Adrenal gland (tissue), 12 donors: Measurements from ENCODE around the gene CDKN3. TPM values are rescaled to one million over a fixed set of nuclear protein-coding genes. Genes with fewer than 3 reads are reported as not detected.

Experiments
- DNase-seq, 7 donors: peaks; one replicate each; pipeline ENCODE4 v3.0.0-alpha.2; 2019 to 2020
- H3K27ac ChIP-seq, 5 donors: fragments of 200-600 bp; sonication (generic) in 4 of 5; 1 replicate in 3 of 5; 2 replicates in 2 of 5; pipeline versions ENCODE4 v1.5.1 to v1.8.0; 2016 to 2020; ENCODE audit warnings: mild to moderate bottlenecking in 1 of 5
- H3K27me3 ChIP-seq: fragments of 200-600 bp; 2 replicates; pipeline ENCODE4 v1.8.0; 2021
- H3K36me3 ChIP-seq, 2 donors: fragments of 200-600 bp; replicated peaks in 1 of 2; 1 replicate in 1 of 2; 2 replicates in 1 of 2; pipeline versions ENCODE4 v1.5.1 to v1.8.0; 2018 to 2022
- H3K4me1 ChIP-seq, 2 donors: fragments of 200-600 bp; replicated peaks in 1 of 2; 1 replicate in 1 of 2; 2 replicates in 1 of 2; pipeline versions ENCODE4 v1.5.1 to v1.8.0; 2018 to 2021
- H3K4me3 ChIP-seq, 4 donors: fragments of 200-600 bp; sonication (generic) in 3 of 4; one replicate each; pipeline ENCODE4 v1.5.1; 2016 to 2018
- H3K9me3 ChIP-seq, 3 donors: fragments of 200-600 bp; sonication (generic) in 1 of 3; replicated peaks in 1 of 3; 1 replicate in 2 of 3; 2 replicates in 1 of 3; pipeline versions ENCODE4 v1.5.1 to v1.8.0; 2016 to 2021
- POLR2A ChIP-seq, 2 donors: fragments of 450-650 bp; IDR thresholded peaks; one replicate each; pipeline ENCODE4 v1.6.1; 2017; ENCODE audit warnings: antibody characterized with exemption in 2 of 2, mild to moderate bottlenecking in 2 of 2, moderate library complexity in 1 of 2
- WGBS, 4 donors: extraction: QIAGEN DNeasy Blood & Tissue Kit in 2 of 4; methylation state at CpG; one replicate each; pipeline versions ENCODE4 v1.1.5 to v1.1.7; 2013 to 2017; 5-methylcytosine and 5-hydroxymethylcytosine counted together
- intact Hi-C, 2 donors: fragments of 100-400 bp; cut with DNase I; formaldehyde crosslinking; loops; one replicate each; pipeline versions ENCODE4 v1.14.1 to v1.15.0; 2022 to 2023
- polyA plus RNA-seq, 3 donors: library from polyadenylated mRNA; stranded (reverse); fragments of 200-250 nt in 2 of 3; fragments of 350-450 nt in 1 of 3; fragmentation: Illumina TruSeq in 1 of 3; extraction: RNeasy Lipid Tissue Mini Kit (QIAGEN cat#74804) in 1 of 3; gene quantifications; one replicate each; pipeline ENCODE4 v1.2.3, GENCODE V29; 2013 to 2014
- total RNA-seq, 9 donors: library from RNA; depleted of rRNA in 4 of 9; stranded (reverse); fragments of >200 nt in 4 of 9; fragments of 120-200 nt in 1 of 9; fragmentation: NEBNext Ultra II Directional in 1 of 9; extraction: Animal tissue kit (Norgen Biotek cat#: 25700) in 1 of 9; gene quantifications; one replicate each; pipeline versions ENCODE4 v1.1.0 to v1.2.4, GENCODE V29; 2013 to 2023
- TF ChIP-seq, protein P1 (sequence below), 6 experiments: fragments of 450-650 bp in 4 of 6; fragments of 200-600 bp in 2 of 6; sonication (generic) in 1 of 6; IDR thresholded peaks; 1 replicate in 5 of 6; 2 replicates in 1 of 6; pipeline versions ENCODE4 v1.5.1 to v1.8.0; 2016 to 2021; ENCODE audit warnings: antibody characterized with exemption in 6 of 6, mild to moderate bottlenecking in 2 of 6, moderate library complexity in 1 of 6
- donor health status: healthy with polysubstance abuse.
- donor health status: Bipolar disorder and iron deficiency.
- donor health status: DM: yes; HTN: yes; CAD: no.
- donor health status: DM: no; HTN: no; CAD: no.
- donor health status: DM: no; HTN: no; CAD: no.
- donor health status: DM: yes; HTN: yes; CAD: no.

CDKN3 gene
- total and polyA plus RNA-seq, 12 donors, result 0.46 to 16.4 (median 2.1) TPM; not detected in 1

DNA sequence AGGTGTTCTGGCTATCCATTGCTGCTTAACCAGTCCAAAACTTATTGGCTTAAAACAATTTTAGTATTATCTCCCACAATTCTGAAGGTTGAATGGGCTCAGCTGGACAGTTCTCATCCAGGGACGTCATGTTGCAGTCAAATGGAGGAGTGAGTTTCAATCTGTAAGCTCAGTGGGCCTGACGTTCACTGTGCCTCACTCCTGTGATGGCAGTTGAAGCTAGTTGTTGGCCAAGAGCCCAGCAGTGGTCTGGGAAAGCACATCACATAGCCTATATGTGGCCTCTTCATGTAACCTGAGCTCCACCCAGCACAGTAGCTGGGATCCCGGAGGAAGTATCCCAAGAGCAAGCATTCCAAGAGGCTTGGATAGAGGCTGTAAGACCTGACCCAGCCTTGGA, 40.6 kb upstream of the CDKN3 start:
- DNase-seq, result no peak
- no peaks in the 10 kb centered on the region for H3K9me3 ChIP-seq
- no peaks in the 10 kb centered on the region for H3K4me1 ChIP-seq
- no peaks in the 10 kb centered on the region for H3K36me3 ChIP-seq
- intact Hi-C loops, result no loop called here
- no peak overlapping the region for H3K27ac ChIP-seq
- no peak for TF ChIP-seq POLR2A (IDR thresholded peaks at IDR 0.05)
- TF ChIP-seq, protein P1, sequence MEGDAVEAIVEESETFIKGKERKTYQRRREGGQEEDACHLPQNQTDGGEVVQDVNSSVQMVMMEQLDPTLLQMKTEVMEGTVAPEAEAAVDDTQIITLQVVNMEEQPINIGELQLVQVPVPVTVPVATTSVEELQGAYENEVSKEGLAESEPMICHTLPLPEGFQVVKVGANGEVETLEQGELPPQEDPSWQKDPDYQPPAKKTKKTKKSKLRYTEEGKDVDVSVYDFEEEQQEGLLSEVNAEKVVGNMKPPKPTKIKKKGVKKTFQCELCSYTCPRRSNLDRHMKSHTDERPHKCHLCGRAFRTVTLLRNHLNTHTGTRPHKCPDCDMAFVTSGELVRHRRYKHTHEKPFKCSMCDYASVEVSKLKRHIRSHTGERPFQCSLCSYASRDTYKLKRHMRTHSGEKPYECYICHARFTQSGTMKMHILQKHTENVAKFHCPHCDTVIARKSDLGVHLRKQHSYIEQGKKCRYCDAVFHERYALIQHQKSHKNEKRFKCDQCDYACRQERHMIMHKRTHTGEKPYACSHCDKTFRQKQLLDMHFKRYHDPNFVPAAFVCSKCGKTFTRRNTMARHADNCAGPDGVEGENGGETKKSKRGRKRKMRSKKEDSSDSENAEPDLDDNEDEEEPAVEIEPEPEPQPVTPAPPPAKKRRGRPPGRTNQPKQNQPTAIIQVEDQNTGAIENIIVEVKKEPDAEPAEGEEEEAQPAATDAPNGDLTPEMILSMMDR (IDR thresholded peaks at IDR 0.05), result no peak
- no peak overlapping the region for H3K4me3 ChIP-seq
- WGBS, 4 donors, result 61 to 72% (median 67%) methylated on average over 2 to 3 of the region's 3 CpGs
- no peaks in the 10 kb centered on the region for H3K27me3 ChIP-seq

DNA sequence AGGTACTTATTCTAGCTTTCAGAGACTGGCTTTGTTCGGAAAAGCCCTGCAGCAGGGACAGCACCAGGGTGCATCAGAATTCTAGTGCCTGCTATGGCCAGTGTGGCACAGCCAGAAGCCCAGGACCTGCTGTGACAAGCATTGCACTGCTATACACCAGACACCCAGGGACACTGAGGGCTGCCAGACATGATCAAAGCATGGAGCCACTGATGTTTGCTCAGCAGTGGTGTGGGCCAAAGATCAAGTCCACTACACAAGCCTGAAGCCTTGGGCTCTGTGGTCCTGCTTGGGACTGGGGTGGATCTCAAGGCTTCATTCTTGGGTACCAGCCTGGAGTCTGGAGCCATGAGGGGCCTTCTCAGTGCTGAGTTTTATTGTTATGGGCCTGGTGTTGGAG, 36.1 kb upstream of the CDKN3 start:
- intact Hi-C loops, result no loop called here
- no peak overlapping the region for H3K27ac ChIP-seq
- TF ChIP-seq POLR2A (IDR thresholded peaks at IDR 0.05), result no peak
- TF ChIP-seq, protein P1 (IDR thresholded peaks at IDR 0.05), result no peak
- no peaks in the 10 kb centered on the region for H3K36me3 ChIP-seq
- H3K9me3 ChIP-seq, result no peaks in the 10 kb centered on the region
- H3K4me3 ChIP-seq, result no peak overlapping the region
- H3K4me1 ChIP-seq, result peaks cover 0 to 4% of the 10 kb centered on the region in 2 donors
- H3K27me3 ChIP-seq, result no peaks in the 10 kb centered on the region
- 89 to 95% (median 90%) methylated on average over 1 of the region's 1 CpG for WGBS, 4 donors
- DNase-seq, result no peak

DNA sequence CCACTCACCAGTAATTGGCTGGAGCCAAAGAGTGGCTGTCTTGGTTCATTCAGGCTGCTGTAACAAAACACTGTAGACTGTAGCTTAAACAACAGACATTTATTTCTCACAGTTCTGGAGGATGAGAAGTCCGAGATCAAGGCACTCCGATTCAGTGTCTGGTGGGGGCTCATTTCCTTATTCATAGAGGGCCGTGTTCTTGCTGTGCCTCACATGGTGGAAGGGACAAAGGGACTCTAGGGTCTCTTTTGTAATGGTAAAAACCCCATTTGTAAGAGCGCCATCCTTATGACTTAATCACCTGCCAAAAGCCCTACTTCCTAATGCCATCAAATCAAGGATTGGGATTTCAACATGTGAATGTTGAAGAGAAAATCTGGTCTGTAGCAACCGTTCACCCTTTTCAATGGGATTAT, 34.7 kb upstream of the CDKN3 start:
- 78 to 85% (median 83%) methylated on average over 5 of the region's 5 CpGs for WGBS, 4 donors

DNA sequence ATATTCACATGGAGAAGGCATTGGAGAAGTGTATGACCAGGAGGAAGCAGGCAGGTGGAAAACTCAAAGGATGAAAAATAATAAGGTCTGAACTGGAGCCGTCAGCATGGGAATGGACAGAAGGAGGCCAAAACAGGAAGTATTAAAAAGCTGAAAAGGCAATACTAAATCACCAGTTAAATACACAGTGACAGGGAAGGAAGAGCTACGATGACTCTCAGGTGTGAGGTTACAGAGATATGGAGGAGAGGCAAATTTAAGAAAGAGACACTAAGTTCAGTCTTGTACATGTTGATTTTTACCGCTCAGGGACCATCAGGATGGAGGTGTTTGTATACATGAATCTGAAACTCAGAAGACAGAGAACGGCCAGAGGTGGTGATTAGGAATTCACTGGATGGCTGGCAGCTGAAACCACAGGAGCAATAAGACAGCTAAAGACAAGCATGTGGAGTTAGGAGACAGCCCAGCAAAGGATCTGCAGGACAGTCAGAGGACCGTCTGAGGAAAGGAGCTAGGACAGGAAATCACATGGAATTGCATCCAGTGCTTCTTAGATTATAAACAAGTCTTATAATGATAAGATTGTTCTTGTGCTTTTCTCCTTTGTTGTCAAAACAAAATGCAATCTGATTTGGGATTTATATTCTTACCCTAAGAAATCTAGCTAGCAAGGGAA, 33.9 kb upstream of the CDKN3 start:
- 48 to 59% (median 52%) methylated on average over 5 of the region's 5 CpGs for WGBS, 4 donors
- TF ChIP-seq, protein P1 (IDR thresholded peaks at IDR 0.05), result no peak
- TF ChIP-seq POLR2A (IDR thresholded peaks at IDR 0.05), result no peak
- intact Hi-C loops, result no loop called here

More for the DNA sequence above, 34.7 kb upstream of the CDKN3 start:
- TF ChIP-seq, protein P1 (IDR thresholded peaks at IDR 0.05), result no peak
- TF ChIP-seq POLR2A (IDR thresholded peaks at IDR 0.05), result no peak
- no peak for DNase-seq
- Histone ChIP-seq H3K27me3 (no peaks in the 10 kb centered on the region), H3K4me1 (peaks cover 0 to 6% of the 10 kb centered on the region in 2 donors), H3K36me3 (no peaks in the 10 kb centered on the region), H3K27ac (no peak overlapping the region), H3K4me3 (no peak overlapping the region), H3K9me3 (no peaks in the 10 kb centered on the region)
- intact Hi-C loops, result no loop called here

More for the DNA sequence above, 33.9 kb upstream of the CDKN3 start:
- Histone ChIP-seq H3K4me1 (peaks cover 0 to 6% of the 10 kb centered on the region in 2 donors), H3K4me3 (no peak overlapping the region), H3K36me3 (no peaks in the 10 kb centered on the region), H3K27ac (no peak overlapping the region), H3K9me3 (no peaks in the 10 kb centered on the region), H3K27me3 (no peaks in the 10 kb centered on the region)
- no peak for DNase-seq
